H9 (cell line): ENCODE measurements around the gene CLEC1A. TPM values are rescaled to one million over a fixed set of nuclear protein-coding genes. Genes with fewer than 3 reads are reported as not detected.

Experiments
- DNase-seq: peaks from one replicate; pipeline ENCODE4 v3.0.0-alpha.2; 2017
- H2AFZ ChIP-seq: one replicate; pipeline ENCODE4 v1.6.1; 2013; ENCODE audit warnings: mild to moderate bottlenecking, low read length, control low read depth, moderate library complexity
- H2AK5ac ChIP-seq: 2 replicates; pipeline ENCODE4 v1.6.1; 2013; ENCODE audit warnings: low read length, control low read depth, mixed read lengths; ENCODE audit not compliant: insufficient read length
- H2BK120ac ChIP-seq: one replicate; pipeline ENCODE4 v1.6.1; 2013; ENCODE audit warnings: low read depth, mild to moderate bottlenecking, low read length, control low read depth, inconsistent platforms; ENCODE audit not compliant: poor library complexity, severe bottlenecking
- H2BK12ac ChIP-seq: 2 replicates; pipeline ENCODE4 v1.6.1; 2013; ENCODE audit warnings: low read length, control low read depth, mixed read lengths, low read depth; ENCODE audit not compliant: insufficient read length
- H2BK15ac ChIP-seq: 2 replicates; pipeline ENCODE4 v1.6.1; 2013; ENCODE audit warnings: low read depth, low read length, control low read depth
- H2BK20ac ChIP-seq: one replicate; pipeline ENCODE4 v1.6.1; 2013; ENCODE audit warnings: low read depth, mild to moderate bottlenecking, low read length, control low read depth, inconsistent platforms; ENCODE audit not compliant: poor library complexity, severe bottlenecking
- H2BK5ac ChIP-seq: 2 replicates; pipeline ENCODE4 v1.6.1; 2013; ENCODE audit warnings: low read length, control low read depth, mixed read lengths; ENCODE audit not compliant: insufficient read length
- H3K14ac ChIP-seq: 2 replicates; pipeline ENCODE4 v1.6.1; 2013; ENCODE audit warnings: low read length, control low read depth; ENCODE audit not compliant: insufficient read depth
- H3K18ac ChIP-seq: 2 replicates; pipeline ENCODE4 v1.6.1; 2013; ENCODE audit warnings: low read depth, mild to moderate bottlenecking, mixed read lengths, low read length, control low read depth; ENCODE audit not compliant: insufficient read length
- H3K23ac ChIP-seq: 2 replicates; pipeline ENCODE4 v1.6.1; 2013; ENCODE audit warnings: low read length, control low read depth, mixed read lengths, low read depth; ENCODE audit not compliant: insufficient read length
- H3K23me2 ChIP-seq: 2 replicates; pipeline ENCODE4 v1.6.1; 2013; ENCODE audit warnings: low read depth, mild to moderate bottlenecking, mixed read lengths, low read length, control low read depth; ENCODE audit not compliant: insufficient read length, poor library complexity, severe bottlenecking
- H3K27ac ChIP-seq: 2 replicates; pipeline ENCODE4 v1.5.1; 2013; ENCODE audit warnings: low read length, control low read depth, mixed read lengths, low read depth; ENCODE audit not compliant: insufficient read length
- H3K27me3 ChIP-seq: 2 replicates; pipeline ENCODE4 v1.6.1; 2013; ENCODE audit warnings: low read length, control low read depth, inconsistent platforms; ENCODE audit not compliant: insufficient read depth
- H3K4ac ChIP-seq: 2 replicates; pipeline ENCODE4 v1.6.1; 2013; ENCODE audit warnings: low read depth, mild to moderate bottlenecking, control low read depth, inconsistent platforms, low read length, moderate library complexity
- H3K4me1 ChIP-seq: 2 replicates; pipeline ENCODE4 v1.6.1; 2013; ENCODE audit warnings: low read length, control low read depth, inconsistent platforms; ENCODE audit not compliant: insufficient read depth
- H3K4me2 ChIP-seq: 2 replicates; pipeline ENCODE4 v1.6.1; 2013; ENCODE audit warnings: low read length, control low read depth, mixed read lengths; ENCODE audit not compliant: insufficient read length, insufficient read depth
- H3K56ac ChIP-seq: 2 replicates; pipeline ENCODE4 v1.6.1; 2013; ENCODE audit warnings: low read depth, mild to moderate bottlenecking, mixed read lengths, low read length, control low read depth; ENCODE audit not compliant: insufficient read length
- H3K79me1 ChIP-seq: 2 replicates; pipeline ENCODE4 v1.6.1; 2013; ENCODE audit warnings: low read depth, mild to moderate bottlenecking, moderate library complexity, low read length, control low read depth, inconsistent platforms; ENCODE audit not compliant: insufficient read depth, poor library complexity, severe bottlenecking
- H3K79me2 ChIP-seq: 2 replicates; pipeline ENCODE4 v1.6.1; 2013; ENCODE audit warnings: low read length, control low read depth, inconsistent platforms; ENCODE audit not compliant: insufficient read depth
- H3K9ac ChIP-seq: 2 replicates; pipeline ENCODE4 v1.6.1; 2013; ENCODE audit warnings: low read length, control low read depth, mixed read lengths; ENCODE audit not compliant: insufficient read length; ENCODE audit errors: extremely low read depth
- H3K9me3 ChIP-seq: one replicate; pipeline ENCODE4 v1.6.1; 2013; ENCODE audit warnings: low read depth, low read length, inconsistent platforms; ENCODE audit not compliant: control insufficient read depth
- H3T11ph ChIP-seq: one replicate; pipeline ENCODE4 v1.6.1; 2013; ENCODE audit warnings: mild to moderate bottlenecking, low read length, control low read depth, inconsistent platforms
- H4K20me1 ChIP-seq: one replicate; pipeline ENCODE4 v1.6.1; 2013; ENCODE audit not compliant: control insufficient read depth, insufficient read length, insufficient read depth
- H4K5ac ChIP-seq: 2 replicates; pipeline ENCODE4 v1.6.1; 2013; ENCODE audit warnings: low read depth, mild to moderate bottlenecking, mixed read lengths, low read length, control low read depth; ENCODE audit not compliant: insufficient read length
- H4K8ac ChIP-seq: replicated peaks from 2 replicates; pipeline ENCODE4 v1.6.1; 2013; ENCODE audit warnings: low read length, control low read depth, mixed read lengths, low read depth; ENCODE audit not compliant: insufficient read length
- H4K91ac ChIP-seq: 2 replicates; pipeline ENCODE4 v1.6.1; 2013; ENCODE audit warnings: low read depth, mild to moderate bottlenecking, moderate library complexity, mixed read lengths, low read length, control low read depth; ENCODE audit not compliant: insufficient read length
- H3K27ac Mint-ChIP-seq, 3 experiments: 2 replicates in 2 of 3; 3 replicates in 1 of 3; pipeline ENCODE4 v1.8.0; 2020 to 2021; ENCODE audit warnings: mixed read lengths in 3 of 3, mild to moderate bottlenecking in 1 of 3, moderate library complexity in 1 of 3
- H3K27me3 Mint-ChIP-seq: 2 replicates; pipeline ENCODE4 v1.8.0; 2021; ENCODE audit warnings: low read depth, mild to moderate bottlenecking, moderate library complexity, mixed read lengths
- H3K36me3 Mint-ChIP-seq, 3 experiments: 2 replicates in 2 of 3; 3 replicates in 1 of 3; pipeline ENCODE4 v1.8.0; 2020 to 2021; ENCODE audit warnings: low read depth in 3 of 3, mixed read lengths in 3 of 3; ENCODE audit not compliant: insufficient read depth in 1 of 3
- H3K4me1 Mint-ChIP-seq, 2 experiments: 2 replicates each; pipeline ENCODE4 v1.8.0; 2020; ENCODE audit warnings: mixed read lengths in 2 of 2
- H3K4me3 Mint-ChIP-seq, 2 experiments: 2 replicates in 1 of 2; 3 replicates in 1 of 2; pipeline ENCODE4 v1.8.0; 2020 to 2021; ENCODE audit warnings: mild to moderate bottlenecking in 2 of 2, mixed read lengths in 2 of 2, moderate library complexity in 1 of 2
- H3K9me3 Mint-ChIP-seq, 2 experiments: 2 replicates in 1 of 2; 3 replicates in 1 of 2; pipeline ENCODE4 v1.8.0; 2020; ENCODE audit warnings: mild to moderate bottlenecking in 2 of 2, mixed read lengths in 2 of 2, moderate library complexity in 1 of 2
- CTCF ChIP-seq: fragments of 200-600 bp; sonication (generic); conservative IDR thresholded peaks from 3 replicates; pipeline ENCODE4 v1.8.0; 2021; ENCODE audit warnings: antibody characterized with exemption, mild to moderate bottlenecking
- WGBS: extraction: QIAGEN DNeasy Blood & Tissue Kit; methylation state at CpG from one replicate; pipeline ENCODE4 v1.1.7; 2013; ENCODE audit warnings: missing lambda C conversion rate, low lambda C conversion rate, mixed read lengths; ENCODE audit not compliant: insufficient read length; ENCODE audit errors: extremely low coverage; 5-methylcytosine and 5-hydroxymethylcytosine counted together
- total RNA-seq: library from RNA; stranded (reverse); gene quantifications from 2 replicates; pipeline ENCODE4 v1.2.1, GENCODE V29; 2021

Gene CLEC1A
- total RNA-seq, 1 experiment from 2014 or later: not detected

- no peak overlapping the region for H3K4me3 Mint-ChIP-seq
Measured at GRCh38 chr12:10110256-10110844, 11.6 kb upstream of the CLEC1A start.

More at GRCh38 chr12:10110256-10110844, 11.6 kb upstream of the CLEC1A start:
- Histone ChIP-seq H3K23me2 (no peaks in the 10 kb centered on the region), H4K91ac (no peak overlapping the region), H4K8ac (no peak overlapping the region), H4K5ac (no peak overlapping the region), H3T11ph (no peak overlapping the region), H3K18ac (no peak overlapping the region), H3K23ac (no peak overlapping the region), H3K4me1 (no peaks in the 10 kb centered on the region), H3K27ac (no peak overlapping the region), H3K14ac (no peak overlapping the region), H2BK15ac (no peak overlapping the region), H4K20me1 (no peaks in the 10 kb centered on the region), H3K56ac (no peak overlapping the region), H2BK20ac (no peak overlapping the region), H3K4ac (no peak overlapping the region), H2BK5ac (no peak overlapping the region), H2BK12ac (no peak overlapping the region), H2BK120ac (no peak overlapping the region), H3K9me3 (no peaks in the 10 kb centered on the region), H3K79me2 (no peaks in the 10 kb centered on the region), H3K79me1 (no peaks in the 10 kb centered on the region), H3K27me3 (no peaks in the 10 kb centered on the region), H3K4me2 (no peak overlapping the region), H2AK5ac (no peak overlapping the region), H2AFZ (no peak overlapping the region), H3K9ac (no peak overlapping the region)
- Mint-ChIP-seq H3K36me3 (peaks cover 0 to 18% (median 7%) of the 10 kb centered on the region in 3 experiments; a peak in 4 of 7 replicates), H3K9me3 (peaks cover 7% of the 10 kb centered on the region in 2 experiments), H3K27me3 (peaks cover 8% of the 10 kb centered on the region), H3K4me1 (no peaks in the 10 kb centered on the region), H3K27ac (no peak overlapping the region)
- DNase-seq: no peak
- no peak for TF ChIP-seq CTCF
- WGBS: no CpG with 5 or more reads among the region's 2 CpGs
